Activated naive CD4-positive, alpha-beta T cell treated with anti-CD3 and anti-CD28 coated beads, Interleukin-2, amount 50 U/mL, for 16 hours (primary cell): ENCODE results near the gene STK32C.
"Not testable (repeated sequence)": the region's sequence is repeated elsewhere in the genome, so short reads cannot be mapped to it uniquely, and the experiment has no call there.

Source experiments
- DNase-seq: peaks from one replicate; pipeline ENCODE4 v3.0.0-alpha.2; 2020

Gene STK32C

DNA sequence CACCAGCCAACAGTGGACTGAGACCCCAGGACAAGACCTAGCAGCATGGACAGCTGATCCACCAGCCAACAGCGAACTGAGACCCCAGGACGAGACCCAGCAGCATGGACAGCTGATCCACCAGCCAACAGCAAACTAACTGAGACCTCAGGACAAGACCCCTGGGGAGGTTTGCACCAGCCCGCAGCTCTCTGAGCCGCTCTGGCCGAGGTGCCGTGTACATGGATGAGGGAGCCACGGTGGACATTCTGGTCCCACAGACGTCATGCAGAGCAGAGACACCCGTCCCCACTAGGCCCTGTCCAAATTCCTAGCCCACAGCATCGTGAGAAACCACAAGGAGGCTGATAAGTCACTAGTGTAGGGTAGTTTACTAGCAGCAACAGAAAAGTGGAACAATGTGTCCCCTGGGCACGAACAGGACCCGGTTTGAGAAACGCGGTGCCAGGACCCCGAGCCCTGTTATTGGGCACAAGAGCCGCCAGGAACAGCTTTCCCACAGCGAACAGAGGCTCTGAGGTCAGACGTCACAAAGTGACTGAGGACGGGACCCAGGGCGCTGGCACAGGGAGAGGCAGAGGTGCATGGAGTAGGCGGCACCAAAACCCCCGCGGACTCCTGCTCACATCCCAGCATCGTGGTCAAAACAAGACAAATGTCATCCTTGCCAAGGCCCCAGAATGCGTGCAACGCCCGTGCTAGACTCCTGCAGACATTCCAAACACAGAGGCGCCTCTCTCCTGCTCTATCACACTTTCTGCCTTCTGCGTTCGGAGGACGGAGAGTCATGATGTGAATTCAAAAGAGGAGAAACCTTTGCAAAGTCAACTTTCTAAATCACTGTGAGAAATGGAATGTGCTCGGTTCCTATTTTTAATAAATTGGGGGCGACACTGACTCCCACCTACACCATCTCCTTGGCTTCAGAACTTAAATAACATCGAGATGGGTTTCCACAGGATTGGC is 8.1 kb downstream of the STK32C start:
- DNase-seq: no peak

- DNase-seq: no peak
Observed at GRCh38 chr10:132298038-132298881, 9.5 kb downstream of the STK32C start.

DNA sequence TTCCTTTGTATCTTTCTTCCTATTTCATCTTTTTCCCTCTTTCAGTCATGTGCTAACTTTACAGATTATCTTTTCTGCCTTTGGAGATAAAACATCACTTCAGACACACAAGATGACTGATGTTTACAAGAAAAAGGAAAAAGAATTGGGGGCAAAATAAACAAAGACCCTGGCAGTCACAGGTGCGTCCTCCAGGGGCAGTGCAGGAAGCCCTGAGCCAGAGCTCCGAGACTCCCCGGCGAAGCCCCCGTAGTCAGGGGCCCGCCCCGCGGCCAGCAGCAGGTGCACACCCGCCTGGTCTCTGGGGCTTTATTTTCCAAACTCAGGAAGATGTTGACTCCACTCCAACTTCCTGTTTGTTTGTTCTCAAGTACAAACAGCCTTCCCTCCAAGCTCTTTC is 10.2 kb downstream of the STK32C start:
- DNase-seq: no peak

GRCh38 chr10:132296666-132297443 is 10.9 kb downstream of the STK32C start:
- no peak for DNase-seq

DNA sequence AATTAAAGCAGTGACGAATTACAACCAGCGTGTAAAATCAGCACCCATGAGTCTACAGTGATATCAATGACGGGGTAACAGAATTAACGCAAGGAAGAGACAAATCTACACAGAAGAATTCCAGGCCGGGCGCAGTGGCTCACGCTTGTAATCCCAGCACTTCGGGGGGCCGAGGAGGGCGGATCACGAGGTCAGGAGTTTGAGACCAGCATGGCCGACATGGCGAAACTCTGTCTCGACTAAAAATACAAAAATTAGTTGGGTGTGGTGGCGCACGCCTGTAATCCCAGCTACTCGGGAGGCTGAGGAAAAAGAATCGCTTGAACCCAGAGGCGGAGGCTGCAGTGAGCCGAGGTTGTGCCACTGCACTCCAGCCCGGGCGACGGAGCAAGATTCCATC is 12.3 kb downstream of the STK32C start:
- DNase-seq: not testable (repeated sequence)

GRCh38 chr10:132294561-132295318 is 13.0 kb downstream of the STK32C start:
- DNase-seq: no peak

- DNase-seq: no peak
Observed at GRCh38 chr10:132293813-132294520, 13.8 kb downstream of the STK32C start.

DNA sequence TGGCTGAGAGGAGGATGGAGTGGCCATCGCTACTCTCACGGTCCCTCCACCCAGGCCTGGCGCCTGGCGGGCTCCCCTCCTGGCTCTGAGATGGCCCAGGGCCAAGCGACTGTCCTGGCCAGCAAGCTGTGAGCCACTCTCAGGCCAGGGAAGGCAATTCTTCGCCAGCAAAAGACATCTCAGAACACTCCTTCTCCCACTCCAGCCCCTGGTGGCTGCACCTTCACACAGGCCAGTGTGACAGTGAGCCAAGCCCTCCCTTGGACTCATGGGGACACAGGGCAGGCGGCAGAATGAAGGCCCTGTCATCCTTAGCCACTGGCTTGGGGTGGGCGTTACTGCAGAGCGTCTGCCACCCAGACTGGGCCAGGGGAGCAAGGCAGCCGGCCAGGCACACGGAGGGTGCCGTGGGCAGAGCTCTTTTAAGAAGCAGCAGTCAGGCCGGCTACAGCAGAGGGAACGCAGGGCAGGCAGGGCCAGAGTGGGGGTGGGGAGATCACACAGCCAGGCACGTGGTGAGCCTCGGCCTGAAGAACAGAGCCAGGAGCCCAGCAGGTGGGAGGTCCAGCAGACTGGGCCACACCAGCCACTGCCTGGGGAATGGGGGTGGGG is 14.4 kb downstream of the STK32C start:
- DNase-seq: no peak

DNA sequence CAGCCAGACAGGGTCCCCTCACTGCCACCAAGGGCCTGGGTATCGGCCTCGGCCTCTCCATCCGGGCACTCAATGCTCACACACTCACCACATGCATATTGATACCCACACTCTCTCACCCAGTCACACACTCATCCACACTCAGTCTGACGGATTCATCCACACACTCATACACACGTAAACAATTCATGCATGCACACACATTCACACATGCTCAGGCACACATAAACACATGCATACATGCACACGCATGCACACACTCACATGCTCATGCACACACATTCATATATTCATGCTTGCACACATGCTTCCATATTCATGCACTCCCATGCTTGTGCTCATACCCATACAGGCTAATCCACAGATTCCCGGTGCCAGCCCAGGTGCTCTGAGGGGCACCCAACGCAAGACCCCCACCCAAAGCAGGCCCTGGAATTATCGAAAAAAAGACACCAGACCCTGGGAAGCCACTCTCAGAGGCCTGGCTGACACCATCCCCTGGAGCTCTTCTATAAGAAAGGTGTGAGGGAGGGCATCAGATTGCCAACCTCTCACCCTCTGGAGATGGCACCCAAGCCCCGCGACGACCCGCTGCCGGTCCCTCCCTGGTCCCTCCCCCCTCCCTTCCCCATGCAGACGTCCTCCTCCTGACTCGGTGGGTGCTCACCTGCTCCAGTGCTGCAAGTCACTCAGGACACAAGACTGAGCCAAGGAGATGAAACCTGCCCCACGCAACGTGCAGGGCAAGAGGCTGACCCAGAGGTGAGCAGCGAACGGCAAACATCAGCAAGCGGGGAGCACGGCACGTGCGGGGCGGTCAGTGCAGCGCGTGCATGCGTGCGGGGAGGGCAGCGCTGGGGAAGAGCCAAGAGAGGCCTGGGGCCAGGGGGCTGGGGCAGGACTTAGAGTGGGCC is 15.2 kb downstream of the STK32C start:
- no peak for DNase-seq

- no peak for DNase-seq
Observed at GRCh38 chr10:132291826-132292225, 15.9 kb downstream of the STK32C start.

DNA sequence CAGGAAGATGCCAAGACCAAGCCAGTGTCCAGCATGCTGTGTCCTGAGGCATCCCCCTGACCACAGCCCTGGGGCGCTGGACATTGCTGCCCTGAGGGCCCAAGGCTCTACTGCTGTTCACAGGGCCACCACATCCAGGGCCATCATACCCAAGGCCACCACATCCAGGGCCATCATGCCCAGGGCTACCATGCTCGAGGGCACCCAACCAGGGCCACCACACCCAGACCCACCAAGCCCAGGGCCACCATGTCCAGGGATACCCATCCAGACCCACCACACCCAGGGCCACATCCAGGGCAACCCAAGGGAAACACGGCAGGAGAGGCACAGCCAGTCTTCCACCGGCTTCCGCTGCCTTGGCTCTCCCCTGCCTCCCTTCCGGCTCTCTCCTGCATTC is 17.1 kb downstream of the STK32C start:
- no peak for DNase-seq

DNA sequence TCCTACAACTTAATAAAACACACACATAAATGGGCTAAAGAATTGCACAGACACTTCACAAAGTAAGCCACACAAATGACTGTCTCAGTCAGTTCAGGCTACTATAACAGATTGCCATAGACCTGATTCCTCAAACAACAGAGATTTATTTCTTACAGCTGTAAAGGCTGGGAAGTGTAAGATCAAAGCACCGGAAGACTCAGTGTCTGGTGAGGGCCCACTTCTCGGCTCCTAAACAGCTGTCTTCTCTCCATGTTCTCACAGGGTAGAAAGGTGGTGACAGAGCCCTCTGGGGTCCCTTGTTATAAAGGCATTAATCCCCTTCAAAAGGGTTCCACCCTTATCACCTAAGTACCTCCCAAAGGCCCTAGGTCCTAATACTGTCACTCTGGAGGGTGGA is 18.3 kb downstream of the STK32C start:
- DNase-seq: no peak

DNA sequence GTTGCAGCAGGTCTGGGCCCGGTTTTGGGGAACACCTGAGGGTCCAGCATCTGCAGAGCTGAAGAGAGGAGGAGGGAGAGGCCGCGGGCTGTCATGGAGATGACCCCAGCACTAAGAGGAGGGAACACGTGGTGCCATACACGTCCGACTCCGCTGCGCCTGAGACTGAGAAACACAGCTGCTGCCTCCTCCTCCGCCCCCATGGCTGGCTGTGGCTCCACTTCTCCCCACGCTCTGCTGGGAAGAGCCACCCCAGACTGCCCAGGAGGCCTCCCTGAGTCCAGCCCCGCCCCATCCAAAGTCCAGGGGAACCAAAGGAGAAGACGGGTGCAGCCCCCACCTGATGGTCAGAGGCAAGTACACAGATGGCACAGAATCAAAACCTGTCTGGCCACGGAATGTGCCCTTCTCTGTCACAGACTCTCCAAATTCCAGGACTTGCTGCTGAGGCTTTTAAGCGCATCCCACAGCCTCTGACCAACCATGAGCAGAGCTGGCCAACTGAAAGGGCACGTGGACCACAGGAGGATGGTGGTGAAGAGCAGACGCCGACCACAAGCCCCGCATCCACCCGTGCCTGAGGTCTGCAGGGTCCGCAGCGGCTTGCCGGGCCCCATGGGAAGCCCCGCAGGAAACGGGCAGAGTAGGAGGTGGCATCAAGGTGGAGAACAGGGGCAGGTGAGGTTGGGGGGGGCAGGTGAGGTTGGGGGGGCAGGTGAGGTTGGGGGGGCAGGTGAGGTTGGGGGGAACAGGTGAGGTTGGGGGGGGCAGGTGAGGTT is 24.0 kb downstream of the STK32C start:
- no peak for DNase-seq

DNA sequence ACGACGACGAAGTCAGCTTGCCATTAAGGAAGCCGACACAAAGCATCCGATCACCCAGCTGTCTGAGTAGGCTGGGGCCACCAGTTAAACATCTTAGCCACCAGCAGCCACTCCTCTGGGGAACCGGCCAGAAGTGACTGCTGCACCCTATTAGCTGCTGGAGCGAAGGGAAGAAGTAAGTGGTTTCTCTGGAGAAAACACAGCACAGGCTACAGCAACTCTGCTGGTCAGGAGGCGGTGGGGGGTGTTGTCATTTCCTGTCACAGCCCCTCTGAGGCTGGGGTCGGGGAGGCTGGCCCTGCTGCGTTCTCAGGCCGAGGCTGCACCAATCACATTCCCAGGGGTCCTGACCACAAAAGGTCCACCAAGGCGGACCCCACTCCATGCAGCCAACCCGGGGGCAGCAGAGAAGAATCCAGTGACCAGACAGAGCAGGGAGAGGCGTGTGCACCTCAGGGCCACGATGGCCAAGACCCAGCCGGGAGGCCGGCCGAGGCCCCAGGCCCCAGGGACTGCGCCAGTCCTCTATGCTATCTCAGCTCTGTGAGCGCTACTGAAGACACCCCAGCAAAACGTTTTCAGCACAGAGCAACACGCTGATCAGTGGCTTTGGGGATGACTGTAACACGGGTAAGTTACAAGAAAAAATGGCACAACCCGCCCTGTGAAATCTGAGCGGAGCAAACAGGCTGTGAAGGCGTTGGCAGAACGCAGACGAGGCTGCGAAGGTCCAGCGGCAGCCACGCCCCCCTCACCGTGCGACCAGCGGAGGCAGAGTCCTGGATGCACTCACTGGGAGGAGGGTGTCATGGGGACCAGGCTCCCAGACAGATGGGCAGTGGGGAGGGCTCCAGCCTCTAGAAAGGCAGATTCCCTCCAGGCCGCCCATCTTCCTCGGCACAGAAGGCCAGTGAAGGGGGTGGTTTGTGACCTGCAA is 24.8 kb downstream of the STK32C start:
- DNase-seq: no peak

DNA sequence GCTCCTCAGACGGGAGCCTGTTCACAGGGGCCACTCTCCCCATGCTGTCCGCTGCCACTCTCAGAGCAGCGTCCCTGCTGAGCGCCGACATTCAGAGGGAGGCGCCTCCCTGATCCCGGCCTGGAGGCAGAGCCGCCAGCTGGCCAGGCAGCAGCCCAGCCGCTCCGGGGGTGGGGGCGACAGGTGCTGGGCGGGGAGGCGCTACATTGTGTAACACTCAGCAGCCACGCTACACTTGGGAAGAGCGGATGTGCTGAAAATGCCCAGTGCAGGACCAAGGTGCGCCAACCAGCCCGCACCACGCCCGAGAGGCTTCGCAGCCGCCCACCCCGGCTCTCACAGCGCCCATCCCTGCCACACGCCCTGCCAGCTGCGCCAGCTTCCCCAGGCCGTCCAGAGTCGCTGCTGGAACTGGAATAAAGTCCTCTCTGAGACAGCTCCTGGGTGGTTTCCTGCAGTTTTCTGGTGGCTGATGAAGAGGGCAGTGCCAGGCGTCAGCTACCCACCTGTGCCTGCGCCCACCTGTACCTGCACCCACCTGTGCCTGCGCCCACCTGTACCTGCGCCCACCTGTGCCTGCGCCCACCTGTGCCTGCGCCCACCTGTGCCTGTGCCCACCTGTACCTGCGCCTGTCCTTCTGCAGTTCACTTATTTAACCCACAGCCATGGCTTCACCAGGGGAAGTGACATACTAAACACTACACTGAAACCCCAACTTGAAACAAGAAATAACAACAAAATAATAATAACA is 25.7 kb downstream of the STK32C start:
- DNase-seq: no peak

DNA sequence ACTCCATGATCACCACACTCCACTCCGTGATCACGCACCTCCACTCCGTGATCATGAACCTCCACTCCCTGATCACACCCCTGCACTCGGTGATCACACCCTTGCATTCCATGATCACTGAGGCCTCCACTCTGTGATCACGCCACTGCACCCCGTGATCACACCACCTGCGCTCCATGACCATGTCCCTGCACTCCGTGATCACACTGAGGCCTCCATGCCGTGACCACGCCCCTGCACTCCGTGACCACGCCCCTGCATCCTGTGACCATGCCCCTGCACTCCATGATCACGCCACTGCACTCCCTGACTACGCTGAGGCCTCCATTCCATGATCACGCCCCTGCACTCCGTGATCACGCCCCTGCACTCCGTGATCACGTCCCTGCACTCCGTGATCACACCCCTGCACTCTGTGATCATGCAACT is 27.1 kb downstream of the STK32C start:
- no peak for DNase-seq
